NCI-H82 treated with DMSO at 0.1 percent for 48 hours (cell line): ENCODE results near the gene GREB1.

Experiments used
- DNase-seq: peaks from one replicate; lab custom pipeline; 2025; ENCODE audit not compliant: unreplicated experiment; lab: John Stamatoyannopoulos, UW

Gene GREB1

GRCh38 chr2:11680182-11680900 lies 146.5 kb downstream of the GREB1 start:
- no peak for DNase-seq

- DNase-seq: no peak
Observed at GRCh38 chr2:11680901-11681721, 147.3 kb downstream of the GREB1 start.

- peak; percentile 45 for DNase-seq
Observed at GRCh38 chr2:11681722-11682589, 148.1 kb downstream of the GREB1 start.

GRCh38 chr2:11682590-11682915 lies 148.7 kb downstream of the GREB1 start:
- no peak for DNase-seq

- no peak for DNase-seq
Observed at GRCh38 chr2:11683476-11683875, 149.6 kb downstream of the GREB1 start.

- DNase-seq: no peak
Observed at GRCh38 chr2:11683966-11684365, 150.1 kb downstream of the GREB1 start.

- no peak for DNase-seq
Observed at GRCh38 chr2:11684894-11685460, 151.1 kb downstream of the GREB1 start.

- no peak for DNase-seq
Observed at GRCh38 chr2:11685906-11686470, 152.1 kb downstream of the GREB1 start.

GRCh38 chr2:11687736-11688135 lies 153.9 kb downstream of the GREB1 start:
- DNase-seq: no peak

- peak; percentile 41 for DNase-seq
Observed at GRCh38 chr2:11688222-11689069, 154.6 kb downstream of the GREB1 start.

- peak; percentile 38 for DNase-seq
Observed at GRCh38 chr2:11691076-11691660, 157.3 kb downstream of the GREB1 start.
